Stomach (tissue), 4 donors: ENCODE results near the gene FOXO3.

Experiments used
- POLR2A ChIP-seq, 4 donors: fragments of 450-650 bp; IDR thresholded peaks; one replicate each; pipeline ENCODE4 v1.6.1; 2016; ENCODE audit warnings: antibody characterized with exemption in 4 of 4, control low read depth in 2 of 4, mild to moderate bottlenecking in 1 of 4, moderate library complexity in 1 of 4
- POLR2AphosphoS5 ChIP-seq, 3 donors: sonication (generic); formaldehyde crosslinking; IDR thresholded peaks; one replicate each; pipeline ENCODE4 v1.6.1; 2016; ENCODE audit warnings: antibody characterized with exemption in 3 of 3
- TF ChIP-seq, protein P1 (sequence below), 7 experiments: fragments of 450-650 bp in 4 of 7; fragments of 200-600 bp in 3 of 7; sonication (generic) in 3 of 7; IDR thresholded peaks; one replicate each; pipeline ENCODE4 v1.5.1; 2016 to 2019; ENCODE audit warnings: antibody characterized with exemption in 7 of 7, control low read depth in 2 of 7, mild to moderate bottlenecking in 1 of 7

GRCh38 chr6:108626777-108627176 is 66.1 kb downstream of the FOXO3 start:
- TF ChIP-seq, protein P1, sequence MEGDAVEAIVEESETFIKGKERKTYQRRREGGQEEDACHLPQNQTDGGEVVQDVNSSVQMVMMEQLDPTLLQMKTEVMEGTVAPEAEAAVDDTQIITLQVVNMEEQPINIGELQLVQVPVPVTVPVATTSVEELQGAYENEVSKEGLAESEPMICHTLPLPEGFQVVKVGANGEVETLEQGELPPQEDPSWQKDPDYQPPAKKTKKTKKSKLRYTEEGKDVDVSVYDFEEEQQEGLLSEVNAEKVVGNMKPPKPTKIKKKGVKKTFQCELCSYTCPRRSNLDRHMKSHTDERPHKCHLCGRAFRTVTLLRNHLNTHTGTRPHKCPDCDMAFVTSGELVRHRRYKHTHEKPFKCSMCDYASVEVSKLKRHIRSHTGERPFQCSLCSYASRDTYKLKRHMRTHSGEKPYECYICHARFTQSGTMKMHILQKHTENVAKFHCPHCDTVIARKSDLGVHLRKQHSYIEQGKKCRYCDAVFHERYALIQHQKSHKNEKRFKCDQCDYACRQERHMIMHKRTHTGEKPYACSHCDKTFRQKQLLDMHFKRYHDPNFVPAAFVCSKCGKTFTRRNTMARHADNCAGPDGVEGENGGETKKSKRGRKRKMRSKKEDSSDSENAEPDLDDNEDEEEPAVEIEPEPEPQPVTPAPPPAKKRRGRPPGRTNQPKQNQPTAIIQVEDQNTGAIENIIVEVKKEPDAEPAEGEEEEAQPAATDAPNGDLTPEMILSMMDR (IDR thresholded peaks at IDR 0.05) = no peak
- no peak for TF ChIP-seq POLR2A (IDR thresholded peaks at IDR 0.05)
- no peak for TF ChIP-seq POLR2AphosphoS5 (IDR thresholded peaks at IDR 0.05)
